ENCODE measurements around the gene AGER. TPM values are rescaled to one million over a fixed set of nuclear protein-coding genes. Genes with fewer than 3 reads are reported as not detected.

Gene AGER
- total and polyA plus RNA-seq, 9 donors: 3.4 to 12.8 (median 7.9) TPM

GRCh38 chr6:32203426-32204267, 19.6 kb upstream of the AGER start:
- Histone ChIP-seq H3K27ac (no peak overlapping the region), H3K4me1 (ENCODE audit: insufficient read depth) (no peaks in the 10 kb centered on the region), H3K36me3 (no peaks in the 10 kb centered on the region), H3K27me3 (no peaks in the 10 kb centered on the region), H3K9me3 (no peaks in the 10 kb centered on the region), H3K4me3 (no peak overlapping the region)
- 72 to 83% (median 77%) methylated on average over 9 of the region's 9 CpGs for WGBS, 3 donors
- peak in 1 of 5 donors; percentile 20 for DNase-seq
- TF ChIP-seq POLR2A (IDR thresholded peaks at IDR 0.05) (no peak), EP300 (IDR thresholded peaks at IDR 0.05) (no peak)
- TF ChIP-seq, protein P1, sequence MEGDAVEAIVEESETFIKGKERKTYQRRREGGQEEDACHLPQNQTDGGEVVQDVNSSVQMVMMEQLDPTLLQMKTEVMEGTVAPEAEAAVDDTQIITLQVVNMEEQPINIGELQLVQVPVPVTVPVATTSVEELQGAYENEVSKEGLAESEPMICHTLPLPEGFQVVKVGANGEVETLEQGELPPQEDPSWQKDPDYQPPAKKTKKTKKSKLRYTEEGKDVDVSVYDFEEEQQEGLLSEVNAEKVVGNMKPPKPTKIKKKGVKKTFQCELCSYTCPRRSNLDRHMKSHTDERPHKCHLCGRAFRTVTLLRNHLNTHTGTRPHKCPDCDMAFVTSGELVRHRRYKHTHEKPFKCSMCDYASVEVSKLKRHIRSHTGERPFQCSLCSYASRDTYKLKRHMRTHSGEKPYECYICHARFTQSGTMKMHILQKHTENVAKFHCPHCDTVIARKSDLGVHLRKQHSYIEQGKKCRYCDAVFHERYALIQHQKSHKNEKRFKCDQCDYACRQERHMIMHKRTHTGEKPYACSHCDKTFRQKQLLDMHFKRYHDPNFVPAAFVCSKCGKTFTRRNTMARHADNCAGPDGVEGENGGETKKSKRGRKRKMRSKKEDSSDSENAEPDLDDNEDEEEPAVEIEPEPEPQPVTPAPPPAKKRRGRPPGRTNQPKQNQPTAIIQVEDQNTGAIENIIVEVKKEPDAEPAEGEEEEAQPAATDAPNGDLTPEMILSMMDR (IDR thresholded peaks at IDR 0.05): no peak
- intact Hi-C loops (cut with DNase I): no loop called here

DNA sequence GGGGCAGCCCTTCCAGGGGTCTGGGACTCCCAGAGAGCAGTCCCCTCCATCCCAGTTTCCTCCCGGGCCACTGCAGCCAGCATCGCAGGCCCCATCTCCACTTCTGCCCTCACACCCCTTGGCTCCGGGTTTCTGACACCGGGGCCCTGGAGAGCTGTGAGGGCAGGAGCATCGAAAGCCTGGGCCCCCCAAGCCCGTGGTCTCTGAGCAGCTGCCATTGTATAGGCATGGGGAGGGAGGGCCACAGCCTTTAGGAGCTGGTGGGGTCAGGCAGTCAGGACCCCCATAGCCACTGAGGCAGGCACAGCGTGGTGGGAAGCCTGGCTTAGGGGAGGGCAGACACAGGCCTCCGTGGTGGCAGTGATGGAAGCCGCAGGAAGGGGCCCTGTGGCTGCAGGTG, 18.1 kb upstream of the AGER start:
- 81 to 85% (median 83%) methylated on average over 9 of the region's 9 CpGs for WGBS, 3 donors
- no peaks in the 10 kb centered on the region for H3K27me3 ChIP-seq
- peaks cover under 1% of the 10 kb centered on the region for H3K4me1 ChIP-seq (ENCODE audit: insufficient read depth)
- DNase-seq: peak in 1 of 5 donors; percentile 10
- TF ChIP-seq, protein P1 (IDR thresholded peaks at IDR 0.05): no peak
- TF ChIP-seq POLR2A (IDR thresholded peaks at IDR 0.05) (no peak), EP300 (IDR thresholded peaks at IDR 0.05) (no peak)
- H3K36me3 ChIP-seq: no peaks in the 10 kb centered on the region
- no peaks in the 10 kb centered on the region for H3K9me3 ChIP-seq
- intact Hi-C loops (cut with DNase I): no loop called here
- no peak overlapping the region for H3K4me3 ChIP-seq
- H3K27ac ChIP-seq: no peak overlapping the region

GRCh38 chr6:32200711-32201475, 16.8 kb upstream of the AGER start:
- Histone ChIP-seq H3K9me3 (no peaks in the 10 kb centered on the region), H3K27me3 (no peaks in the 10 kb centered on the region), H3K36me3 (no peaks in the 10 kb centered on the region), H3K27ac (no peak overlapping the region), H3K4me3 (no peak overlapping the region), H3K4me1 (ENCODE audit: insufficient read depth) (peaks cover 3% of the 10 kb centered on the region)
- WGBS, 3 donors: 80 to 90% (median 88%) methylated on average over 13 of the region's 13 CpGs
- DNase-seq: peak in 1 of 5 donors; percentile 17
- TF ChIP-seq, protein P1 (IDR thresholded peaks at IDR 0.05): no peak
- TF ChIP-seq POLR2A (IDR thresholded peaks at IDR 0.05) (no peak), EP300 (IDR thresholded peaks at IDR 0.05) (no peak)
- intact Hi-C loops (cut with DNase I): no loop called here

DNA sequence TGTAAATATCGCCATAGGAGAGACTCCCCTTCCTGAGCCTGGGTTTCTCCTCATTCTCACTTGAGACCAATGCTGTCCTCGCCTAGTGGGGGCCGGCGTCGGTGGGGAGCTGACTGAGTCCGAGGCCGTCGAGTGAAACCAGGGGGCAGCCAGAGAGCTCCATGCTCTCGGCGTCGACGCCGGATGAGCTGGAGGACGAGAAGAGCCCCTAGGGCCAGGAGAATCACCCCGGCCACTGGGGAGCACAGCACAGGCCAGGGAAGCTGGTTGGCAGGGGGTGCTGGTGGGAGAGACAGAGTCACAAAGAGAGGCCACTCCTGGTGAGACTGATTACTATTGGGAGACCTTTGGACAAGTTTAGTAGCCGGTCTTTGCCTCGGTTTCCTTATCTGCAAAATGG, 14.8 kb upstream of the AGER start:
- no peaks in the 10 kb centered on the region for H3K27me3 ChIP-seq
- TF ChIP-seq, protein P1 (IDR thresholded peaks at IDR 0.05): no peak
- DNase-seq: peak in 1 of 5 donors; percentile 35
- H3K4me1 ChIP-seq (ENCODE audit: insufficient read depth): peaks cover 3% of the 10 kb centered on the region
- H3K4me3 ChIP-seq: no peak overlapping the region
- 83 to 84% (median 83%) methylated on average over 17 of the region's 17 CpGs for WGBS, 3 donors
- intact Hi-C loops (cut with DNase I): loop anchor here in 1 of 4 donors (10.0 kb wide), 1 partner anchor 776 kb away; no protein-coding TSS in a partner anchor
- H3K9me3 ChIP-seq: no peaks in the 10 kb centered on the region
- no peak overlapping the region for H3K27ac ChIP-seq
- H3K36me3 ChIP-seq: no peaks in the 10 kb centered on the region
